Loucy (cell line): ENCODE measurements around the gene SH2B2.
A peak's percentile ranks its signal among the peaks of the same experiment; 100 is the strongest.

Experiments
- H2AFZ ChIP-seq: fragments of 200-600 bp; sonication (generic); 2 replicates; pipeline ENCODE4 v1.6.0; 2016; ENCODE audit warnings: antibody characterized with exemption, mild to moderate bottlenecking, low read length, moderate library complexity
- H3F3A ChIP-seq: fragments of 200-600 bp; 2 replicates; pipeline ENCODE4 v1.6.0; 2016; ENCODE audit warnings: antibody characterized with exemption, low read depth, mild to moderate bottlenecking
- H3K27me3 ChIP-seq: fragments of 200-600 bp; sonication (generic); 2 replicates; pipeline ENCODE4 v1.6.1; 2014; ENCODE audit warnings: low read length, mild to moderate bottlenecking; ENCODE audit not compliant: insufficient read depth, poor library complexity, severe bottlenecking
- H3K36me3 ChIP-seq: fragments of 200-600 bp; sonication (generic); 2 replicates; pipeline ENCODE4 v1.6.1; 2016; ENCODE audit warnings: low read length; ENCODE audit not compliant: insufficient read depth
- H3K4me1 ChIP-seq: fragments of 200-600 bp; sonication (generic); 2 replicates; pipeline ENCODE4 v1.5.1; 2014; ENCODE audit warnings: low read length, mild to moderate bottlenecking; ENCODE audit not compliant: insufficient read depth, poor library complexity, severe bottlenecking
- H3K4me2 ChIP-seq: fragments of 200-600 bp; sonication (generic); 2 replicates; pipeline ENCODE4 v1.6.0; 2014; ENCODE audit warnings: antibody characterized with exemption, low read length, low read depth, mild to moderate bottlenecking; ENCODE audit not compliant: poor library complexity, severe bottlenecking
- H3K4me3 ChIP-seq: fragments of 200-600 bp; sonication (generic); 2 replicates; pipeline ENCODE4 v1.5.1; 2014; ENCODE audit warnings: low read length, mild to moderate bottlenecking, mixed read lengths; ENCODE audit not compliant: poor library complexity, severe bottlenecking
- H3K79me2 ChIP-seq: fragments of 200-600 bp; sonication (generic); 2 replicates; pipeline ENCODE4 v1.6.1; 2014; ENCODE audit warnings: low read length; ENCODE audit not compliant: insufficient read depth
- H3K9ac ChIP-seq: fragments of 200-600 bp; sonication (generic); 2 replicates; pipeline ENCODE4 v1.6.0; 2014; ENCODE audit warnings: mild to moderate bottlenecking, low read depth, low read length, moderate library complexity; ENCODE audit not compliant: poor library complexity, severe bottlenecking
- H3K9me2 ChIP-seq: fragments of 200-600 bp; sonication (generic); replicated peaks from 2 replicates; pipeline ENCODE4 v1.6.1; 2016; ENCODE audit warnings: low read depth, low read length, mixed read lengths
- H3K9me3 ChIP-seq: fragments of 200-600 bp; sonication (generic); 2 replicates; pipeline ENCODE4 v1.6.1; 2014; ENCODE audit warnings: mild to moderate bottlenecking, antibody characterized with exemption, low read length, low read depth; ENCODE audit not compliant: insufficient read depth
- H4K20me1 ChIP-seq: fragments of 200-600 bp; sonication (generic); 2 replicates; pipeline ENCODE4 v1.6.0; 2014; ENCODE audit warnings: antibody characterized with exemption, low read length, mild to moderate bottlenecking; ENCODE audit not compliant: insufficient read depth, poor library complexity, severe bottlenecking
- CTCF ChIP-seq: fragments of 200-600 bp; sonication (generic); conservative IDR thresholded peaks from 2 replicates; pipeline ENCODE4 v1.5.1; 2014; ENCODE audit warnings: mild to moderate bottlenecking, antibody characterized with exemption, low read length
- EZH2phosphoT487 ChIP-seq: fragments of 200-600 bp; IDR thresholded peaks from 2 replicates; pipeline ENCODE4 v1.6.1; 2018; ENCODE audit warnings: antibody characterized with exemption, mild to moderate bottlenecking, moderate library complexity, borderline replicate concordance

SH2B2 gene

GRCh38 chr7:102312317-102312716, 25.6 kb downstream of the SH2B2 start:
- peaks cover 7% of the 10 kb centered on the region for H3K4me1 ChIP-seq
- H3K9me3 ChIP-seq = no peaks in the 10 kb centered on the region
- TF ChIP-seq EZH2phosphoT487 = no peak
- no peak for TF ChIP-seq CTCF
- H3K9ac ChIP-seq = no peak overlapping the region
- H3K79me2 ChIP-seq = no peaks in the 10 kb centered on the region
- no peaks in the 10 kb centered on the region for H4K20me1 ChIP-seq
- no peak overlapping the region for H3K4me3 ChIP-seq
- no peak overlapping the region for H2AFZ ChIP-seq
- no peaks in the 10 kb centered on the region for H3F3A ChIP-seq
- H3K9me2 ChIP-seq = no peaks in the 10 kb centered on the region
- no peaks in the 10 kb centered on the region for H3K27me3 ChIP-seq
- H3K4me2 ChIP-seq = no peak overlapping the region
- no peaks in the 10 kb centered on the region for H3K36me3 ChIP-seq

- Histone ChIP-seq H3K9me3 (no peaks in the 10 kb centered on the region), H3K4me3 (no peak overlapping the region), H3K79me2 (no peaks in the 10 kb centered on the region), H4K20me1 (no peaks in the 10 kb centered on the region), H3K9me2 (no peaks in the 10 kb centered on the region), H3F3A (no peaks in the 10 kb centered on the region), H3K9ac (no peak overlapping the region), H3K27me3 (no peaks in the 10 kb centered on the region), H3K4me2 (no peak overlapping the region), H2AFZ (no peak overlapping the region), H3K4me1 (no peaks in the 10 kb centered on the region), H3K36me3 (no peaks in the 10 kb centered on the region)
- TF ChIP-seq CTCF (no peak), EZH2phosphoT487 (no peak)
Observed at GRCh38 chr7:102313997-102314780, 27.5 kb downstream of the SH2B2 start.

- Histone ChIP-seq H3K4me3 (no peak overlapping the region), H3K9ac (no peak overlapping the region), H3K79me2 (no peaks in the 10 kb centered on the region), H3K4me2 (no peak overlapping the region), H3K36me3 (no peaks in the 10 kb centered on the region), H3K27me3 (no peaks in the 10 kb centered on the region), H3K9me3 (no peaks in the 10 kb centered on the region), H4K20me1 (no peaks in the 10 kb centered on the region), H3K9me2 (no peaks in the 10 kb centered on the region), H2AFZ (no peak overlapping the region), H3F3A (no peaks in the 10 kb centered on the region), H3K4me1 (no peaks in the 10 kb centered on the region)
- TF ChIP-seq EZH2phosphoT487 (no peak), CTCF (peak; percentile 18; the same call in 1 of the 2 replicates)
Observed at GRCh38 chr7:102317231-102318059, 30.8 kb downstream of the SH2B2 start.
